Upper lobe of right lung (tissue), 1 donor: Measurements from ENCODE around the gene LRRC15. TPM values are rescaled to one million over a fixed set of nuclear protein-coding genes. Genes with fewer than 3 reads are reported as not detected.

Experiments used
- ATAC-seq: fragments of 200-7000 bp; cut with Tn5 transposase; one replicate; pipeline ENCODE4 v1.9.1; 2020; ENCODE audit warnings: mild to moderate bottlenecking, moderate library complexity
- DNase-seq: peaks from one replicate; pipeline ENCODE4 v3.0.0-alpha.2; 2020
- H3K27ac ChIP-seq: fragments of 200-600 bp; one replicate; pipeline ENCODE4 v1.8.0; 2022
- H3K27me3 ChIP-seq: fragments of 200-600 bp; one replicate; pipeline ENCODE4 v1.8.0; 2022; ENCODE audit warnings: mild to moderate bottlenecking
- H3K36me3 ChIP-seq: fragments of 200-600 bp; one replicate; pipeline ENCODE4 v1.8.0; 2022
- H3K4me1 ChIP-seq: fragments of 200-600 bp; one replicate; pipeline ENCODE4 v1.8.0; 2022
- H3K4me3 ChIP-seq: fragments of 200-600 bp; one replicate; pipeline ENCODE4 v1.8.0; 2022; ENCODE audit warnings: mild to moderate bottlenecking
- H3K9me3 ChIP-seq: fragments of 200-600 bp; one replicate; pipeline ENCODE4 v1.8.0; 2022
- intact Hi-C: fragments of 100-400 bp; cut with DNase I; formaldehyde crosslinking; loops from one replicate; pipeline ENCODE4 v1.11.0; 2022
- total RNA-seq: library from RNA; stranded (reverse); fragmentation: NEBNext Ultra II Directional; extraction: Animal tissue kit (Norgen Biotek cat#: 25700); gene quantifications from one replicate; pipeline ENCODE4 v1.2.1, GENCODE V29; 2021
- TF ChIP-seq, protein P1 (sequence below): fragments of 200-600 bp; IDR thresholded peaks from one replicate; pipeline ENCODE4 v1.8.0; 2022; ENCODE audit warnings: antibody characterized with exemption
- donor health status: DM: no; HTN: yes; CAD: no; lungs with severe emphysema.

Gene LRRC15
- total RNA-seq, 1 donor from 2014 or later: 1.1 TPM

DNA sequence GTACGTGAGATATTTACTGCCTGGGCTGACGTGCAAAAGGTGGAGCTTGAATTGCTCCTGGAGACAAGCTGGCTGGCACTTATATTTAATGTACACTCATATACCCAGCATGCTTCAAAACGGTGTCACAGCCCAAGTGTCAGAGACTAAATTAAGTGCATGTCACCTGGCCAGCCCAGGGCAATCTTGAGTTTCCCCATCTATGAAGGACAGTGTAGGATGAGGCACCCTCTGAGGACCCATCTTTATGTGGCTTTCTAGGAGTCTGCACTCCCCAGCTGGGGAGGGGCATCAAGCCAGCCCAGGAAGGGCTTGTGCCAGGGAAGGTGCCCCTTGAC, 5.3 kb downstream of the LRRC15 start:
- Histone ChIP-seq H3K4me3 (no peak overlapping the region), H3K27ac (no peak overlapping the region), H3K36me3 (no peaks in the 10 kb centered on the region), H3K4me1 (no peaks in the 10 kb centered on the region), H3K9me3 (no peaks in the 10 kb centered on the region), H3K27me3 (peaks cover 9% of the 10 kb centered on the region)
- intact Hi-C loops: no loop called here
- TF ChIP-seq, protein P1, sequence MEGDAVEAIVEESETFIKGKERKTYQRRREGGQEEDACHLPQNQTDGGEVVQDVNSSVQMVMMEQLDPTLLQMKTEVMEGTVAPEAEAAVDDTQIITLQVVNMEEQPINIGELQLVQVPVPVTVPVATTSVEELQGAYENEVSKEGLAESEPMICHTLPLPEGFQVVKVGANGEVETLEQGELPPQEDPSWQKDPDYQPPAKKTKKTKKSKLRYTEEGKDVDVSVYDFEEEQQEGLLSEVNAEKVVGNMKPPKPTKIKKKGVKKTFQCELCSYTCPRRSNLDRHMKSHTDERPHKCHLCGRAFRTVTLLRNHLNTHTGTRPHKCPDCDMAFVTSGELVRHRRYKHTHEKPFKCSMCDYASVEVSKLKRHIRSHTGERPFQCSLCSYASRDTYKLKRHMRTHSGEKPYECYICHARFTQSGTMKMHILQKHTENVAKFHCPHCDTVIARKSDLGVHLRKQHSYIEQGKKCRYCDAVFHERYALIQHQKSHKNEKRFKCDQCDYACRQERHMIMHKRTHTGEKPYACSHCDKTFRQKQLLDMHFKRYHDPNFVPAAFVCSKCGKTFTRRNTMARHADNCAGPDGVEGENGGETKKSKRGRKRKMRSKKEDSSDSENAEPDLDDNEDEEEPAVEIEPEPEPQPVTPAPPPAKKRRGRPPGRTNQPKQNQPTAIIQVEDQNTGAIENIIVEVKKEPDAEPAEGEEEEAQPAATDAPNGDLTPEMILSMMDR: no peak
- DNase-seq (no peak), ATAC-seq (no peak)

DNA sequence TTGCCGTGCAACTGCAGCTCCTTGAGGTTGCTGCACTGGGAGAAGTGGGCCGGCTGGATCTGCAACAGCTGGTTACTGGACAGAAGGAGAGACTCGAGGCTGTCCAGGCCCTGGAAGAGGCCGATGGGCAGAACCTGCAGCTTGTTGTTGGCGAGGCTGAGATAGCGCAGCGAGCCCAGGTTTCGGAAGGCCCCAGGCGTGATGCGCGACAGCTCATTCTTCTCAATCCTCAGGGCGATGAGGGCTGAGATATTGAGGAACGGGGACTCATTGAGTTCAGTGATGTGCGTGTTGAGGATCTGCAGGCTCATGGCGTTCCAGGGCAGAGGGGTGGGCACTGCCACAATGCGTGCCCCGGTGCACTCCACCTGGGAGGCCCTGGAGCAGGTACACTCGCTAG, 9.0 kb downstream of the LRRC15 start:
- DNase-seq (no peak), ATAC-seq (no peak)
- H3K4me1 ChIP-seq: no peaks in the 10 kb centered on the region
- intact Hi-C loops: no loop called here
- no peaks in the 10 kb centered on the region for H3K27me3 ChIP-seq
- H3K27ac ChIP-seq: no peak overlapping the region
- no peak overlapping the region for H3K4me3 ChIP-seq
- H3K9me3 ChIP-seq: no peaks in the 10 kb centered on the region
- H3K36me3 ChIP-seq: no peaks in the 10 kb centered on the region
- TF ChIP-seq, protein P1: no peak

DNA sequence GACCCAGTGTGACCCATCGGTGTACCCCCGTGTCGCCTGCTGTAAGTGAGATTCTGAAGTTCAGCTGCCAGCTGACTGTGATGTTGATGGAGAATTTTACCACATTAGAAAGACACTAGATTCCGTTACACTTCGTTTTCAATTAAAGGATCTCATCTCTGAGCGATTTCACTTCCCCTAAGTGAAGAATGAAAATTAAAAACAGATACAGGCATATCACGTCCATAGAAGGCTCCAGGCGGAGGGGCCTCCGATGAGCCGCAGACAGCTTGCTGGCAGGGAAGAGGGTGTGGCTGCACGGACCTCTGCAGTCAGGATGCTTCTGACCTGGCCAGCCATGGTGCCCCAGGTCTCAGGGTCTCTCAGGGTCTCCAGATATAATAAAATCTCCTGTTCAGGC, 11.9 kb downstream of the LRRC15 start:
- intact Hi-C loops: no loop called here
- TF ChIP-seq, protein P1: no peak
- no peaks in the 10 kb centered on the region for H3K4me1 ChIP-seq
- no peak overlapping the region for H3K27ac ChIP-seq
- H3K4me3 ChIP-seq: no peak overlapping the region
- H3K27me3 ChIP-seq: no peaks in the 10 kb centered on the region
- H3K9me3 ChIP-seq: no peaks in the 10 kb centered on the region
- no peak for ATAC-seq
- H3K36me3 ChIP-seq: no peaks in the 10 kb centered on the region
- DNase-seq: no peak

DNA sequence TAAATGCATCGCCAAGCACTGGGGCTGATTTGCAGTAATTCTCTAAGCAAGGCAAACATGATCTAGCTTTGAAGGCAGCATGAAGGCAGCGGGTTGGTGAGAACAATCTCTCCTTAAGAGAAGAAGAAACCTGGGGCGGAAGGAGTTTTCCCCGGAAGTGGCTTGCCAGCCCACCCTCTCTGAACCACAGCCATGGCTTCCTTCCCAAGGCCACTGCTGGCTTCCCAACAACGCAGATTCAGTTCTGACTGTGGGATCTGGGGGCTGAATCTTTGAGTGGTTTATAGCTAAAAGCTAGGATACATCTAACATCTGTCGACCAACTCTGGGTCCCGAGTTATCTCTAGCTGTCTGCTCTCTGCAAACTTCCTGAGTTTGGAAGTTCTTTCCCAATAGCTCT, 14.2 kb downstream of the LRRC15 start:
- no peak overlapping the region for H3K27ac ChIP-seq
- TF ChIP-seq, protein P1: no peak
- no peaks in the 10 kb centered on the region for H3K9me3 ChIP-seq
- no peaks in the 10 kb centered on the region for H3K36me3 ChIP-seq
- DNase-seq: no peak
- intact Hi-C loops: no loop called here
- H3K4me3 ChIP-seq: no peak overlapping the region
- H3K27me3 ChIP-seq: no peaks in the 10 kb centered on the region
- H3K4me1 ChIP-seq: no peaks in the 10 kb centered on the region
- ATAC-seq: no peak

DNA sequence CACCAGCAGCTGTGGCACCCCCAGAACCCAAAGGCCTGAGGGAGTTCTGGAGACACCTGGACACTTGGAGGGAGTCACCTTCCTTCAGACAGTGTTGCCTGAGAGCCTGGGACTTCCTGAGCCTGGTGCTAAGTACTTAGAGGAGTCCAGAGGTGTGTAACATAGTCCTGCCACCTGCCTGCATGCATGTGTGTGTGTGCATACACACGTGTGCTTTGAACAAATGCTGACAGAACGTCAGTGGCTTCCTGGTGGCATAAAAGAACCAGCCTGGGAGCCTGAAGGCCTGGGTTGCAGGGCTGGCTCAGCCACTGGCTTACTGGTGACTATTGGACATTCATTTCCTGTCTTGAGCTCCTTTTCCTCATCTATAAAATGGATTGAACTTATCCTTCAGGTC, 15.2 kb downstream of the LRRC15 start:
- Histone ChIP-seq H3K9me3 (no peaks in the 10 kb centered on the region), H3K36me3 (no peaks in the 10 kb centered on the region), H3K27ac (no peak overlapping the region), H3K4me3 (no peak overlapping the region), H3K27me3 (no peaks in the 10 kb centered on the region), H3K4me1 (no peaks in the 10 kb centered on the region)
- intact Hi-C loops: no loop called here
- TF ChIP-seq, protein P1: no peak
- ATAC-seq (no peak), DNase-seq (no peak)

DNA sequence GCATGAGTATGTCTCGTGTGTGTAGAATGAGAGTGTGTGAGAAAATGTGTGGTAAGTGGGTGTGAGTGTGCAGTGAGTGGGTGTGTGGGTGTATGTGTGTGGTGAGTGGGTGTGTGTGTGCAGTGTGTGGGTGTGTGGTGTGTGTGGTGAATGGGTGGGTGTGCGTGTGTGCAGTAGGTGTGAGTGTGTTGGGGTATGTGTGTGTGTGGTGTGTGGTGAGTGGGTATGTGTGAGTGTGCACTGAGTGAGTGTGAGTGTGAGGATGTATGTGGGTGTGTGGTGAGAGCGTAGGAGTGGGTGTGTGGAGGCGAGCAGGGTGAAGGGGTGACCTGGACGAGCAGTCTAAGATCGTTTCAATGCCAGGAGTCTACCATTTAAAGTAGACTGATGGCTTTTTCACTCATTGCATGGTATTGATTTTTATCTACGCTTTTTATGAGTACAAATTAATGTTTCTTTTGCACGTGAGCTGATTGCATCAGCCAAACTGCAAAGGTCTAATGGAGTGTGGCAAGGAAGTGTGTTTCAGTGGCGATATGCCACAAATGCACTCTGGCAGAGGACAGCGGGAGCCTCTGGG, 16.8 kb downstream of the LRRC15 start:
- no peaks in the 10 kb centered on the region for H3K9me3 ChIP-seq
- ATAC-seq (peak; percentile 8), DNase-seq (no peak)
- H3K27me3 ChIP-seq: no peaks in the 10 kb centered on the region
- no peaks in the 10 kb centered on the region for H3K4me1 ChIP-seq
- intact Hi-C loops: no loop called here
- H3K36me3 ChIP-seq: no peaks in the 10 kb centered on the region
- H3K4me3 ChIP-seq: no peak overlapping the region
- no peak overlapping the region for H3K27ac ChIP-seq
- TF ChIP-seq, protein P1: no peak
